HCT116 (cell line): ENCODE results near the gene SYT7. TPM values are rescaled to one million over a fixed set of nuclear protein-coding genes. Genes with fewer than 3 reads are reported as not detected.

ENCODE experiments used
- ATAC-seq: fragments of 200-7000 bp; cut with Tn5 transposase; 2 replicates; pipeline ENCODE4 v1.9.1; 2020; ENCODE audit warnings: mild to moderate bottlenecking, moderate library complexity
- BruUV-seq: library from RNA; stranded (reverse); fragments of 400-500 nt; replicated peaks from 2 replicates; lab custom pipeline; 2021; lab: Mats Ljungman, UMichigan
- CTCF ChIA-PET: fragments of 300-600 bp; sonication (Branson Sonifier 250); formaldehyde crosslinking; loops from one replicate; lab custom pipeline; 2021; ENCODE audit warnings: antibody characterized with exemption; lab: Charles Lee
- POLR2A ChIA-PET: fragments of 300-600, 350-600 bp; sonication (Branson Sonifier 250); formaldehyde crosslinking; loops from one replicate; lab custom pipeline; 2021; ENCODE audit warnings: antibody characterized with exemption; lab: Charles Lee
- RAD21 ChIA-PET, 2 experiments: fragments of 300-600 bp; sonication (Branson Sonifier 250); formaldehyde crosslinking; loops; one replicate each; lab custom pipeline; 2023; ENCODE audit warnings: low total read pairs in 2 of 2; ENCODE audit not compliant: uncharacterized antibody in 2 of 2, unreplicated experiment in 2 of 2, low non-redundant PET in 1 of 2; lab: Charles Lee
- DNase-seq: peaks from one replicate; pipeline ENCODE4 v3.0.0-alpha.2; 2010; ENCODE audit warnings: low read depth, low spot score
- H2AFZ ChIP-seq: fragments of 200-600 bp; shearing (Covaris generic), sonication (generic); 2 replicates; pipeline ENCODE4 v1.6.1; 2017; ENCODE audit warnings: low read depth, mixed run types, mixed read lengths, antibody characterized with exemption, low read length; ENCODE audit not compliant: poor library complexity, severe bottlenecking
- H3K27ac ChIP-seq: 2 replicates; pipeline ENCODE4 v1.5.1; 2012; ENCODE audit warnings: low read depth, low read length
- H3K27me3 ChIP-seq: fragments of 200-600 bp; sonication (generic); 2 replicates; pipeline ENCODE4 v1.6.1; 2016; ENCODE audit warnings: mixed run types, low read length, mixed read lengths; ENCODE audit not compliant: insufficient read depth
- H3K36me3 ChIP-seq, 2 experiments: fragments of 200-500 bp in 1 of 2; fragments of 200-600 bp in 1 of 2; sonication (Bioruptor generic) in 1 of 2; sonication (generic) in 1 of 2; 2 replicates each; pipeline versions ENCODE4 v1.5.1 to v1.6.1; 2014 to 2016; ENCODE audit warnings: low read length in 2 of 2, inconsistent platforms in 1 of 2, mixed read lengths in 1 of 2, mixed run types in 1 of 2; ENCODE audit not compliant: insufficient read depth in 2 of 2, control insufficient read depth in 1 of 2
- H3K4me1 ChIP-seq, 2 experiments: fragments of 200-600 bp in 1 of 2; sonication (generic) in 1 of 2; 2 replicates each; pipeline versions ENCODE4 v1.5.1 to v1.6.1; 2012 to 2017; ENCODE audit warnings: low read length in 2 of 2, inconsistent platforms in 1 of 2, mild to moderate bottlenecking in 1 of 2, mixed read lengths in 1 of 2, mixed run types in 1 of 2, moderate library complexity in 1 of 2; ENCODE audit not compliant: insufficient read depth in 2 of 2, control insufficient read depth in 1 of 2
- H3K4me2 ChIP-seq: fragments of 200-600 bp; sonication (generic); 2 replicates; pipeline ENCODE4 v1.6.1; 2017; ENCODE audit warnings: mixed run types, low read length, mixed read lengths
- H3K4me3 ChIP-seq, 2 experiments: fragments of 200-600 bp in 1 of 2; sonication (generic) in 1 of 2; replicated peaks in 1 of 2; 2 replicates each; pipeline ENCODE4 v1.5.1; 2011 to 2016; ENCODE audit warnings: low read length in 2 of 2, control low read depth in 1 of 2, low read depth in 1 of 2, mild to moderate bottlenecking in 1 of 2, mixed read lengths in 1 of 2, mixed run types in 1 of 2
- H3K79me2 ChIP-seq: fragments of 200-600 bp; sonication (generic); 2 replicates; pipeline ENCODE4 v1.6.1; 2017; ENCODE audit warnings: mild to moderate bottlenecking, mixed run types, low read length, moderate library complexity, mixed read lengths; ENCODE audit not compliant: insufficient read depth
- H3K9ac ChIP-seq: fragments of 200-600 bp; sonication (generic); 2 replicates; pipeline ENCODE4 v1.6.1; 2016; ENCODE audit warnings: low read length, mixed read lengths
- H3K9me2 ChIP-seq: fragments of 200-600 bp; sonication (generic), shearing (Covaris generic); 2 replicates; pipeline ENCODE4 v1.6.1; 2017; ENCODE audit warnings: mixed run types, mild to moderate bottlenecking, moderate library complexity; ENCODE audit not compliant: insufficient read depth
- H3K9me3 ChIP-seq, 2 experiments: fragments of 200-500 bp in 1 of 2; fragments of 200-600 bp in 1 of 2; sonication (Bioruptor generic) in 1 of 2; sonication (generic) in 1 of 2; 2 replicates each; pipeline ENCODE4 v1.6.1; 2014 to 2017; ENCODE audit warnings: low read length in 2 of 2, mixed read lengths in 2 of 2, inconsistent platforms in 1 of 2, low read depth in 1 of 2, mild to moderate bottlenecking in 1 of 2, mixed run types in 1 of 2, moderate library complexity in 1 of 2; ENCODE audit not compliant: control insufficient read depth in 1 of 2, insufficient read depth in 1 of 2
- H4K20me1 ChIP-seq: fragments of 200-600 bp; sonication (generic), shearing (Covaris generic); 2 replicates; pipeline ENCODE4 v1.6.1; 2017; ENCODE audit warnings: mixed run types, mild to moderate bottlenecking, moderate library complexity; ENCODE audit not compliant: insufficient read depth
- CBX3 ChIP-seq: IDR thresholded peaks from 2 replicates; pipeline ENCODE4 v1.6.1; 2012; ENCODE audit warnings: low read depth
- JUND ChIP-seq: IDR thresholded peaks from 2 replicates; pipeline ENCODE4 v1.6.1; 2012
- RAD21 ChIP-seq: IDR thresholded peaks from 2 replicates; pipeline ENCODE4 v1.6.1; 2012; ENCODE audit warnings: low read depth, mild to moderate bottlenecking
- SIN3A ChIP-seq: IDR thresholded peaks from 2 replicates; pipeline ENCODE4 v1.6.1; 2012; ENCODE audit warnings: low read depth
- SRF ChIP-seq: IDR thresholded peaks from 2 replicates; pipeline ENCODE4 v1.6.1; 2012; ENCODE audit warnings: low read depth
- intact Hi-C: fragments of 100-400 bp; cut with micrococcal nuclease; formaldehyde crosslinking; loops from 2 replicates; pipeline ENCODE4 v1.10.0; 2022
- total RNA-seq: library from RNA; stranded (reverse); gene quantifications from one replicate; pipeline ENCODE4 v1.2.1, GENCODE V29; 2021; ENCODE audit not compliant: unreplicated experiment
- TF ChIP-seq, protein P1 (sequence below): IDR thresholded peaks from 2 replicates; pipeline ENCODE4 v1.6.1; 2012; ENCODE audit warnings: low read depth
- TF ChIP-seq, protein P2 (sequence below), 3 experiments: fragments of 200-600 bp in 1 of 3; sonication (generic) in 1 of 3; IDR thresholded peaks in 2 of 3; conservative IDR thresholded peaks in 1 of 3; 2 replicates each; pipeline ENCODE4 v1.5.1; 2012 to 2017; ENCODE audit warnings: low read depth in 2 of 3, low read length in 2 of 3, antibody characterized with exemption in 1 of 3, borderline replicate concordance in 1 of 3, control low read depth in 1 of 3, mild to moderate bottlenecking in 1 of 3, mixed read lengths in 1 of 3, mixed run types in 1 of 3, moderate library complexity in 1 of 3; ENCODE audit not compliant: insufficient read depth in 1 of 3
- TF ChIP-seq, protein P3 (sequence below): IDR thresholded peaks from 2 replicates; pipeline ENCODE4 v1.6.1; 2011; ENCODE audit warnings: mild to moderate bottlenecking, low read length, moderate library complexity; ENCODE audit not compliant: insufficient replicate concordance; ENCODE audit errors: extremely low read depth

The SYT7 gene
- total RNA-seq, 1 experiment from 2014 or later = 27.4 TPM

DNA sequence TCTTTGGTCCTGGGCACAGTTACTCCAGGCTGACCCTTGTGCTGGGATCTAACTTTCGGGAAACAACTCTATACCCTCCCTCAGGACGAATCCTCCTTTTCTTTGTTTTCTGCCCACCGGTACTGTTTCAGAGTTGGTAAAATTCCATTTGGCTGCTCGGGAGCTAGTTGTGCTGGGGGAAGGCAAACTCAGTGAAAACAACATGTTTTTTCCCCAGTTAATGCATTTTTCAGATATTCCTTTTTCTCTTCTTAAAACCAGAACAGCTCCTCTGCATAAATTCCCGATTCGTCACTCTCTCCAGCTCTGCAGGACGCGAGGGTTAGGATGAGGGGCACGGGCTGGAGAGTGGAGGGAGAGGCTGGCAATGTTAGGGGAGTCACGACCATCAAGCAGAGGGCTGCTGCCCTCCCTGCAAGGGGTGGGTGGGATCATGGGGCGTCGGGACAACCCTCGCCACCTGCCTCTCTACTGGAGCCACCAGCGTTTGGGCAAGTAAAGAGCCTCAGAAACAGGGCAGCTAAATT is 41.0 kb downstream of the SYT7 start:
- H3K79me2 ChIP-seq = no peaks in the 10 kb centered on the region
- POLR2A ChIA-PET = no interaction called here
- CTCF ChIA-PET = no interaction called here
- no peak for ATAC-seq
- H3K4me1 ChIP-seq = peaks cover 6 to 23% of the 10 kb centered on the region in 2 experiments
- no peaks in the 10 kb centered on the region for H3K9me3 ChIP-seq
- BruUV-seq = no TSS peak
- no peaks in the 10 kb centered on the region; a peak in 1 of 4 replicates for H3K36me3 ChIP-seq
- TF ChIP-seq, protein P1, sequence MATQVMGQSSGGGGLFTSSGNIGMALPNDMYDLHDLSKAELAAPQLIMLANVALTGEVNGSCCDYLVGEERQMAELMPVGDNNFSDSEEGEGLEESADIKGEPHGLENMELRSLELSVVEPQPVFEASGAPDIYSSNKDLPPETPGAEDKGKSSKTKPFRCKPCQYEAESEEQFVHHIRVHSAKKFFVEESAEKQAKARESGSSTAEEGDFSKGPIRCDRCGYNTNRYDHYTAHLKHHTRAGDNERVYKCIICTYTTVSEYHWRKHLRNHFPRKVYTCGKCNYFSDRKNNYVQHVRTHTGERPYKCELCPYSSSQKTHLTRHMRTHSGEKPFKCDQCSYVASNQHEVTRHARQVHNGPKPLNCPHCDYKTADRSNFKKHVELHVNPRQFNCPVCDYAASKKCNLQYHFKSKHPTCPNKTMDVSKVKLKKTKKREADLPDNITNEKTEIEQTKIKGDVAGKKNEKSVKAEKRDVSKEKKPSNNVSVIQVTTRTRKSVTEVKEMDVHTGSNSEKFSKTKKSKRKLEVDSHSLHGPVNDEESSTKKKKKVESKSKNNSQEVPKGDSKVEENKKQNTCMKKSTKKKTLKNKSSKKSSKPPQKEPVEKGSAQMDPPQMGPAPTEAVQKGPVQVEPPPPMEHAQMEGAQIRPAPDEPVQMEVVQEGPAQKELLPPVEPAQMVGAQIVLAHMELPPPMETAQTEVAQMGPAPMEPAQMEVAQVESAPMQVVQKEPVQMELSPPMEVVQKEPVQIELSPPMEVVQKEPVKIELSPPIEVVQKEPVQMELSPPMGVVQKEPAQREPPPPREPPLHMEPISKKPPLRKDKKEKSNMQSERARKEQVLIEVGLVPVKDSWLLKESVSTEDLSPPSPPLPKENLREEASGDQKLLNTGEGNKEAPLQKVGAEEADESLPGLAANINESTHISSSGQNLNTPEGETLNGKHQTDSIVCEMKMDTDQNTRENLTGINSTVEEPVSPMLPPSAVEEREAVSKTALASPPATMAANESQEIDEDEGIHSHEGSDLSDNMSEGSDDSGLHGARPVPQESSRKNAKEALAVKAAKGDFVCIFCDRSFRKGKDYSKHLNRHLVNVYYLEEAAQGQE = no peak
- TF ChIP-seq, protein P2, sequence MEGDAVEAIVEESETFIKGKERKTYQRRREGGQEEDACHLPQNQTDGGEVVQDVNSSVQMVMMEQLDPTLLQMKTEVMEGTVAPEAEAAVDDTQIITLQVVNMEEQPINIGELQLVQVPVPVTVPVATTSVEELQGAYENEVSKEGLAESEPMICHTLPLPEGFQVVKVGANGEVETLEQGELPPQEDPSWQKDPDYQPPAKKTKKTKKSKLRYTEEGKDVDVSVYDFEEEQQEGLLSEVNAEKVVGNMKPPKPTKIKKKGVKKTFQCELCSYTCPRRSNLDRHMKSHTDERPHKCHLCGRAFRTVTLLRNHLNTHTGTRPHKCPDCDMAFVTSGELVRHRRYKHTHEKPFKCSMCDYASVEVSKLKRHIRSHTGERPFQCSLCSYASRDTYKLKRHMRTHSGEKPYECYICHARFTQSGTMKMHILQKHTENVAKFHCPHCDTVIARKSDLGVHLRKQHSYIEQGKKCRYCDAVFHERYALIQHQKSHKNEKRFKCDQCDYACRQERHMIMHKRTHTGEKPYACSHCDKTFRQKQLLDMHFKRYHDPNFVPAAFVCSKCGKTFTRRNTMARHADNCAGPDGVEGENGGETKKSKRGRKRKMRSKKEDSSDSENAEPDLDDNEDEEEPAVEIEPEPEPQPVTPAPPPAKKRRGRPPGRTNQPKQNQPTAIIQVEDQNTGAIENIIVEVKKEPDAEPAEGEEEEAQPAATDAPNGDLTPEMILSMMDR (IDR thresholded peaks at IDR 0.05 in 2 of 3, conservative IDR thresholded peaks at IDR 0.05 in 1 of 3; ENCODE audit: borderline replicate concordance in 1 of 3, insufficient read depth in 1 of 3, low read depth in 2 of 3, low read length in 2 of 3) = no peak
- TF ChIP-seq RAD21 = no peak
- no peak for TF ChIP-seq CBX3
- TF ChIP-seq SIN3A = no peak
- no peak for TF ChIP-seq JUND
- TF ChIP-seq, protein P3, sequence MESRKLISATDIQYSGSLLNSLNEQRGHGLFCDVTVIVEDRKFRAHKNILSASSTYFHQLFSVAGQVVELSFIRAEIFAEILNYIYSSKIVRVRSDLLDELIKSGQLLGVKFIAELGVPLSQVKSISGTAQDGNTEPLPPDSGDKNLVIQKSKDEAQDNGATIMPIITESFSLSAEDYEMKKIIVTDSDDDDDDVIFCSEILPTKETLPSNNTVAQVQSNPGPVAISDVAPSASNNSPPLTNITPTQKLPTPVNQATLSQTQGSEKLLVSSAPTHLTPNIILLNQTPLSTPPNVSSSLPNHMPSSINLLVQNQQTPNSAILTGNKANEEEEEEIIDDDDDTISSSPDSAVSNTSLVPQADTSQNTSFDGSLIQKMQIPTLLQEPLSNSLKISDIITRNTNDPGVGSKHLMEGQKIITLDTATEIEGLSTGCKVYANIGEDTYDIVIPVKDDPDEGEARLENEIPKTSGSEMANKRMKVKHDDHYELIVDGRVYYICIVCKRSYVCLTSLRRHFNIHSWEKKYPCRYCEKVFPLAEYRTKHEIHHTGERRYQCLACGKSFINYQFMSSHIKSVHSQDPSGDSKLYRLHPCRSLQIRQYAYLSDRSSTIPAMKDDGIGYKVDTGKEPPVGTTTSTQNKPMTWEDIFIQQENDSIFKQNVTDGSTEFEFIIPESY = no peak
- no peak for TF ChIP-seq SRF
- RAD21 ChIA-PET = interaction anchor here in 1 of 2 experiments (0.7 kb wide), 1 partner anchor 27 kb away, joined by 4 read pairs; no protein-coding TSS in a partner anchor
- H3K4me2 ChIP-seq = no peak overlapping the region
- H2AFZ ChIP-seq = no peak overlapping the region
- no peak for DNase-seq
- no peak overlapping the region for H3K9ac ChIP-seq
- no peak overlapping the region for H3K27ac ChIP-seq
- H3K4me3 ChIP-seq = no peak overlapping the region
- H3K27me3 ChIP-seq = no peaks in the 10 kb centered on the region
- intact Hi-C loops = no loop called here
- no peaks in the 10 kb centered on the region for H3K9me2 ChIP-seq
- H4K20me1 ChIP-seq = no peaks in the 10 kb centered on the region
